Measurements from ENCODE around the gene MAP7.

GRCh38 chr6:136341967-136342366, 208.3 kb downstream of the MAP7 start:
- TF ChIP-seq EZH2 (IDR thresholded peaks at IDR 0.05; ENCODE audit: insufficient read depth, poor library complexity, severe bottlenecking) (no peak), EZH2phosphoT487 (IDR thresholded peaks at IDR 0.05; ENCODE audit: insufficient read depth, low read depth) (no peak)

Measured in GM23248 (cell line).